ENCODE results near the gene CABP1. TPM values are rescaled to one million over a fixed set of nuclear protein-coding genes. Genes with fewer than 3 reads are reported as not detected.

The CABP1 gene
- polyA plus RNA-seq, 3 donors, result 0.45 to 14.5 (median 6.2) TPM

GRCh38 chr12:120686151-120686689 is 45.8 kb downstream of the CABP1 start:
- 0 to 1% (median 0%) methylated on average over 42 to 46 of the region's 46 CpGs for whole genome bisulfite sequencing, 3 donors
- no peak overlapping the region for H3K27ac ChIP-seq (ENCODE audit: low read depth, low read length)

DNA sequence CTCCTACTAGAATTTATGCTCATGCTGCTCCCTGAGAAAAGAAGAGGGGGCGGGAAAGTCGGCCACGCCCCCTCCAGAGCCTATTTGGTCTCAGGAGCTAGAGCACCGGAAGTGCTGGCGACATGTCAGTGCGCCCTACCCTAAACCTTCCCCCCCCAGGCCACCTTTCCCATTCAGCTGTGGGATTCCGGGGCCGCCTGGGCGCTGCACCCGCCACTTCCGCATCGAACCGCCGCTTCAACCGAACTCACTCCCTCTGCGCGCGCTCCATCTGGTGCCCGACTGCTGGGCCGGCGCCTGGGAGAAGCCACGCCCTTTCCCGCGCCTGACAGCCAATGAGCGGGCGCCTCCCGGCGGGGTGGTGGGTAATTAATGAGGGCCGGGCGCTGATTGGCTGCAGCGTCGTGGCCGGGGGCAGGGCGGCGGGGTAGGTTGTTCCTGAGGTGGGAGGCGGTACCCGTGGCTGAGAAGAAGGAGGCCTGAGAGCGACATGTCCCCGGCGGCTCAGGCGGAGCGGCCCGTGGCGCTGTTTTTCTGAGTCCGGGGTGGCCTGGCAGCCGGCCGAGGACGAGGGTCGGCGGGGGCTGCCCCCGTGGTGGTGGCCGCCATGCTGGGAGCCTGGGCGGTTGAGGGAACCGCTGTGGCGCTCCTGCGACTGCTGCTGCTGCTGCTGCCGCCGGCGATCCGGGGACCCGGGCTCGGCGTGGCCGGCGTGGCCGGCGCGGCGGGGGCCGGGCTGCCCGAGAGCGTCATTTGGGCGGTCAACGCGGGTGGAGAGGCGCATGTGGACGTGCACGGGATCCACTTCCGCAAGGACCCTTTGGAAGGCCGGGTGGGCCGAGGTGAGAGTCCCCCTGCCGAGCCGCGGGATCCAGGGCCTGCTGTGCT is 46.5 kb downstream of the CABP1 start, which contains the start of gene MLEC:
TSS of gene MLEC (plus strand) at position 460 of the 888 bp plus-strand sequence. CDS start at position 608, 148 bp downstream.
- peak within 1 kb of the TSS; percentile 47 for H3K27ac ChIP-seq (ENCODE audit: low read depth, low read length)
- 1% methylated on average over 81 to 84 of the region's 84 CpGs for WGBS, 3 donors

GRCh38 chr12:120687578-120688289 is 47.3 kb downstream of the CABP1 start:
- WGBS, 3 donors, result 0 to 1% (median 1%) methylated on average over 22 to 31 of the region's 31 CpGs
- H3K27ac ChIP-seq (ENCODE audit: low read depth, low read length), result no peak overlapping the region

GRCh38 chr12:120688527-120689071 is 48.2 kb downstream of the CABP1 start:
- WGBS, 3 donors, result 13 to 17% (median 14%) methylated on average over 6 of the region's 6 CpGs
- no peak overlapping the region for H3K27ac ChIP-seq (ENCODE audit: low read depth, low read length)

DNA sequence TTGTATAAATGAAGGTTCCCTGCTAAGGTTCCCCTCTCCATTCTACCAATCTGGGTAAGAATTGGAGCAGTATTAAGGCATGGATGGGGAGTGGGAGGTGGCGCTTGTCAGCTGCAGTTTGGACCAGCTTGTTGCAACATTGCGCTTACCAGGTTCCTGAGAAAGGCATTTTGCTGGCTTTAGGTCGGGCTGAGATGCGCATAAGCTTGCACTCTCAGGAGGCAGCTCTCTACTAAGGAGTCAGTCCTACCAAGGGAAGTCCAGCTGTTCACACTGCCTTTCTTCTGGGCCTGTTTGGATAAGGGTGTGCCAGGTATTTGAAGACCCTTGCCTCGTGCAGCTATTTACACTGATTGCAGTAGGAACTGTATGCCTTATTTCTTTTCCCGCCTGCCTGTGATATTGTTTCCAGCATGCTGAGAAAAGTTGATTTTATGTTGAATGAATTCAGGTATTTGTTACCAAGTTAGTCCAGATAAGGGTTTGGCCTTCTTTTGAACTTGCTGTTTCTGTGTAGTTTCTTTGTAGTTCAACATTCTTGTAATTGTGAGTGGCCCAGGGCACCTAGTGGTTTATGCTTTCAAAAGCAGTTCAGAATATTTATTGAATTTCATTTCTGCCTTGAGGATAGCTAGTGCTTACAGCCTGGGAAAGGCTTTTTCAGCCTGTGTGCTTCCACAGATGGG is 49.1 kb downstream of the CABP1 start:
- WGBS, 3 donors, result 31 to 56% (median 56%) methylated on average over 6 of the region's 6 CpGs
- H3K27ac ChIP-seq (ENCODE audit: low read depth, low read length), result no peak overlapping the region

DNA sequence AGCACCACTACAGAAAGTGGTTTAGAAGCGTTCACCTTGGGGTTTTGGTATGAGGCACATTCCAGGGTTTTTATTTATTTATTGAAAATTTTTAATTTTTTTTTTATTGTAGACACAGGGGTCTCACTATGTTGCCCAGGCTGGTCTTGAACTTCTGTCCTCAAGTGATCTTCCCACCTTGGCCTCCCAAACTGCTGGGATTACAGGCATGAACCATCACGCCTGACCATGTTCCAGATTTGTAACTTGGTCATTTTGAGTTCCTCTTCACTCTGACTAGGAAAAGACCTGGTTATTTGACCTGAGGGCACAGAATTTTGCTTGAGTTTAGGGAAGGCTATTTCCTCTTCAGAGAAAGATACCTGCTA is 49.6 kb downstream of the CABP1 start:
- 57 to 81% (median 81%) methylated on average over 2 of the region's 2 CpGs for WGBS, 3 donors
- H3K27ac ChIP-seq (ENCODE audit: low read depth, low read length), result no peak overlapping the region

- 32 to 67% (median 57%) methylated on average over 3 of the region's 3 CpGs for WGBS, 3 donors
- no peak overlapping the region for H3K27ac ChIP-seq (ENCODE audit: low read depth, low read length)
These were observed 50.6 kb downstream of the CABP1 start for GRCh38 chr12:120690978-120691377.

DNA sequence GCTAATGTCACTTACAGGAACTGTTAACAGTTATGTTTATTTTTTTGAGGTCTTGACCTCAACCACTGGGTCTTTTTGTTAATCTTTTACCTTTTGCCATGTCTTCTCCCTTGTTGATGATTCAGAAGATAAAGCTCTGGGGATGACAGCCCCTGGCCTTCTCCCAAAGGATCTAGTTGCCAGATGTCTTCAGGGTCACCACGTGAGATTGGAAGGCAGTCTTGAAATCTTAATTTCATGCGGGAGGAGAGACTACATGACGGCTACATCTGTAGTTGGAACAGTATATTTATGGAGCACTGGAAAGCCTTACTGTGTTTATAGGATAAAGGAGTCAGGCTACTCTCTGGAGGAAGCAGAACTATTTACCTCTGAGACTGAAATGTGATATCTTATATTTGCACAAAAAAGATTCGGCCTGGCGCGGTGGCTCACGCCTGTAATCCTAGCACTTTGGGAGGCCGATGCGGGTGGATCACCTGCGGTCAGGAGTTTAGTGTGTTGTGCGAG is 52.2 kb downstream of the CABP1 start:
- no peak overlapping the region for H3K27ac ChIP-seq (ENCODE audit: low read depth, low read length)
- WGBS, 3 donors, result 36 to 72% (median 58%) methylated on average over 11 of the region's 11 CpGs

DNA sequence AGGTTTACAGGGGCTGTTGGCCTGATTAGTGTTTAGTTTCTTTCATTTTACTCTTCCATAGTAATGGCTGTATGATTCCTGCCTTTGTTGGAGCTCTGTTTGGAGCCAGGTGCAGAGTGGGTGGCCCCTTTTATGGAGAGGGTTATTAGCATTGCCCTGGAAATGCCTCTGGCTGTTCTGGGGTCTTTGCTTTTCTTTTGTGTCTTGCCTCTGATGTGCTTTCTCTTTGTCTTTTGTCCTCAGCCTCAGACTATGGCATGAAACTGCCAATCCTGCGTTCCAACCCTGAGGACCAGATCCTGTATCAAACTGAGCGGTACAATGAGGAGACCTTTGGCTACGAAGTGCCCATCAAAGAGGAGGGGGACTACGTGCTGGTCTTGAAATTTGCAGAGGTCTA is 53.4 kb downstream of the CABP1 start:
- H3K27ac ChIP-seq (ENCODE audit: low read depth, low read length), result no peak overlapping the region
- WGBS, 3 donors, result 73 to 89% (median 83%) methylated on average over 4 of the region's 4 CpGs

GRCh38 chr12:120696626-120697025 is 56.2 kb downstream of the CABP1 start:
- WGBS, 3 donors, result 61 to 76% (median 68%) methylated on average over 6 of the region's 6 CpGs
- no peak overlapping the region for H3K27ac ChIP-seq (ENCODE audit: low read depth, low read length)

DNA sequence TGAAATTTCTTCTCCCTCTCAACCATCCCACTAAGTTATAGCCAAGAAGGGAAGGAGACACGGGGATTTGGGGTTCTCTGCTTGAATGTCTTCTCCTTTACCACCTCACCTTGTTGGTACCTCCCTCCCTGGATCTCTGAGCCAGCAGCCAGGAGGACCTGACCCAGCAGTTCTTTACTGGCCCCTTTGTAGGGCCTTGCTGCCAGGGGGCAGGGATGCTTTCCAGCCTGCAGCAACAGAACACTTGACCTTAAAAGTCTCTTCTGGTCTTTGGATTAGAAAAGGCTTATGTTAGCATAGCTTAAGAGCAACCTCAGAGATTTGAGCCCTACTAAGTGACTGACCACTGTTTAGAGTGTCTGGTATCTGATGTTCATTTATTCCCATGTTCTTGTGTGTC is 56.9 kb downstream of the CABP1 start:
- WGBS, 3 donors, result 81 to 95% (median 89%) methylated on average over 1 of the region's 1 CpG
- H3K27ac ChIP-seq (ENCODE audit: low read depth, low read length), result no peak overlapping the region

- 57 to 84% (median 58%) methylated on average over 3 of the region's 3 CpGs for WGBS, 3 donors
- H3K27ac ChIP-seq (ENCODE audit: low read depth, low read length), result no peak overlapping the region
These were observed 58.2 kb downstream of the CABP1 start for GRCh38 chr12:120698665-120699064.

GRCh38 chr12:120699553-120699952 is 59.1 kb downstream of the CABP1 start:
- H3K27ac ChIP-seq (ENCODE audit: low read depth, low read length), result no peak overlapping the region
- 87 to 93% (median 88%) methylated on average over 7 of the region's 7 CpGs for WGBS, 3 donors

DNA sequence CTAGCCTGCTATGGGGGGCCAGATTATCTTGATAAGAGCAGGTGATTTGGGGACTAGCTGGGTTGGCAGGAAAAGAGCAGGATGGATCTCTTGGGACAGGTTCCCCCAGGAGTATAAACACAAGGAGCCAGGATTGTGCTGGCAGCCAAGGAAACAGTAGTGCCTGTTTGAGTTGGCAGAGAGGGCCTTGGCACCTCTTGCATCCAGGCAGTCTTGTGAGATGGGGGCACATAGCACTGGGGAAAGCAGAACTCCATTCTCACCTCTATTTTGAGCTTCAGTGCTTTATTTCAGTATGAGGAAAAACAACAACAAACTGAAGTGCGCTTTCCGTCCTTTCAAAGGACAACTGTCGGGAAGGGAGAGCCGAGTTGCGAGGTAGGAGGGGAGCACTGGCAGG is 60.5 kb downstream of the CABP1 start:
- no peak overlapping the region for H3K27ac ChIP-seq (ENCODE audit: low read depth, low read length)
- 83 to 93% (median 90%) methylated on average over 5 of the region's 5 CpGs for whole genome bisulfite sequencing, 3 donors

- H3K27ac ChIP-seq (ENCODE audit: low read depth, low read length), result no peak overlapping the region
- 62 to 90% (median 84%) methylated on average over 1 of the region's 1 CpG for WGBS, 3 donors
These were observed 62.2 kb downstream of the CABP1 start for GRCh38 chr12:120702637-120703036.

GRCh38 chr12:120703311-120703942 is 63.0 kb downstream of the CABP1 start:
- no peak overlapping the region for H3K27ac ChIP-seq (ENCODE audit: low read depth, low read length)
- WGBS, 3 donors, result 66 to 76% (median 72%) methylated on average over 11 of the region's 11 CpGs

DNA sequence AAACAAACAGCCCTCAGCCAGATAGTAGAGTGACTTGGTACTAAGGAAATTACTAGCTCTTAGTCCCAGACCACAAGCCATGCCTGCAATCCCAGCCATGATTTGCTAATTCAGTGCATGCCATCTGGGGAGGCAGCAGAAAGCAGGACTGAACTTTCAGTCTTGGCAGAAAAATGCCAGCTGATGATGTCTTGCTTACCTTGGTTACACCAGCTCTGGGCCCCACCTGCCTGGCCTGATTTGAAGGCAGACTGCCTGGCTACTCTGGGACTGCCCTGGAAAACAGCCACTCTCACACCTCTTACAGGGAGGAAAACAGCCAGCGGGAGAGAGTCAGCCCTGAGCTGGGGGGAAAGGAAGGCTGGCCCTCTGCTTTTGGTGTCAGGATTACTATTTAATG is 65.2 kb downstream of the CABP1 start:
- no peak overlapping the region for H3K27ac ChIP-seq (ENCODE audit: low read depth, low read length)
- WGBS, 3 donors, result 56 to 85% (median 83%) methylated on average over 1 of the region's 1 CpG

DNA sequence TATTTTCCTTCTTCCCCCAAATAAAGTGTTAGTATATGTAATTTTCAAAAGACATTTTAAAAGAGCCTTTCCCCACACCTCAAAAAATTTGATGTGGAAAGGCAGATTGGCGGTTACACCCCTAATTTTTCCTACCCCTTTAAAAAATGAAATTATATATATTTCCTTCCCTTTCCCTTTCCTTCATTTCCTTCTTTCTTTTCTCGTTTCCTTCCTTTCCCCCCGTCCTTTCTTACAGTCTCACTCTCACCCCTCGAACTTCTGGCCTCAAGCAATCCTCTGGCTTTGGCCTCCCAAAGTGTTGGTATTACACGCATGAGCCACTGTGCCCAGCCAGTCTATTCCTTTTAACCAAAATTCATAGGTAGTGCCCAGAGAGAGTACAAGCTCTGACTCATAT is 65.6 kb downstream of the CABP1 start:
- WGBS, 3 donors, result 67 to 86% (median 73%) methylated on average over 5 of the region's 5 CpGs
- H3K27ac ChIP-seq (ENCODE audit: low read depth, low read length), result no peak overlapping the region
